ENCODE results near the gene NMNAT2.

DNA sequence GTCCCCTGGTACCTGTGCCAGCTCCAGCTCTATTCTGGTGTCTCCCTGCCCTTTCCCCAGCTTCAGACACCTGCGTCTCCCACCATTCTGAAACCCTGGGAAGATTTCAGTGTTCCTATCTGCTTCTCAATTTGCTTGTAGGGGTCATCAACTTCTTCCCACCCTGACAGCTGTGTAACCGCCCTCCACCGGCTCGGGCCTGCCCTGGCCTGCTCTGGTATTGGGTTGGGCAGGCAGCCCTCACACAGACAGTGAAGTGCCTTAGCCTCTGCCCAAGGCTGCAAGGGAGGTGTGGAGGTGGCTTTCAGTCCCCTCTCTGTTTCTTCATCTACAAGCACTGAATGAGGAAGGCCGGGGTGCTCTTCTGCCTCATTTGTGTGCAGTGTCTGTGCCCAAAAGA is 134.9 kb downstream of the NMNAT2 start:
- TF ChIP-seq POLR2A (IDR thresholded peaks at IDR 0.05) = no peak
- TF ChIP-seq, protein P1, sequence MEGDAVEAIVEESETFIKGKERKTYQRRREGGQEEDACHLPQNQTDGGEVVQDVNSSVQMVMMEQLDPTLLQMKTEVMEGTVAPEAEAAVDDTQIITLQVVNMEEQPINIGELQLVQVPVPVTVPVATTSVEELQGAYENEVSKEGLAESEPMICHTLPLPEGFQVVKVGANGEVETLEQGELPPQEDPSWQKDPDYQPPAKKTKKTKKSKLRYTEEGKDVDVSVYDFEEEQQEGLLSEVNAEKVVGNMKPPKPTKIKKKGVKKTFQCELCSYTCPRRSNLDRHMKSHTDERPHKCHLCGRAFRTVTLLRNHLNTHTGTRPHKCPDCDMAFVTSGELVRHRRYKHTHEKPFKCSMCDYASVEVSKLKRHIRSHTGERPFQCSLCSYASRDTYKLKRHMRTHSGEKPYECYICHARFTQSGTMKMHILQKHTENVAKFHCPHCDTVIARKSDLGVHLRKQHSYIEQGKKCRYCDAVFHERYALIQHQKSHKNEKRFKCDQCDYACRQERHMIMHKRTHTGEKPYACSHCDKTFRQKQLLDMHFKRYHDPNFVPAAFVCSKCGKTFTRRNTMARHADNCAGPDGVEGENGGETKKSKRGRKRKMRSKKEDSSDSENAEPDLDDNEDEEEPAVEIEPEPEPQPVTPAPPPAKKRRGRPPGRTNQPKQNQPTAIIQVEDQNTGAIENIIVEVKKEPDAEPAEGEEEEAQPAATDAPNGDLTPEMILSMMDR (IDR thresholded peaks at IDR 0.05) = no peak
- no peak for TF ChIP-seq POLR2AphosphoS5 (IDR thresholded peaks at IDR 0.05; ENCODE audit: insufficient read depth in 1 of 2, low read depth in 1 of 2)
